K562 (cell line): ENCODE results near the gene PLAAT4. TPM values are rescaled to one million over a fixed set of nuclear protein-coding genes. Genes with fewer than 3 reads are reported as not detected.

ENCODE experiments used
- CBX3 ChIP-seq, 2 experiments: IDR thresholded peaks; 1 replicate in 1 of 2; 2 replicates in 1 of 2; pipeline ENCODE4 v1.6.1; 2012; ENCODE audit warnings: inconsistent platforms in 2 of 2, low read length in 2 of 2, borderline replicate concordance in 1 of 2, control low read depth in 1 of 2
- DEAF1 ChIP-seq: fragments of 450-650 bp; formaldehyde crosslinking; IDR thresholded peaks from 2 replicates; pipeline ENCODE4 v1.4.0; 2020; ENCODE audit warnings: mild to moderate bottlenecking, moderate library complexity
- ETV5 ChIP-seq: sonication (generic); formaldehyde crosslinking; IDR thresholded peaks from 2 replicates; pipeline ENCODE4 v1.4.0; 2020; ENCODE audit warnings: low read depth, mild to moderate bottlenecking, missing genetic modification reagents
- FOXK2 ChIP-seq, 2 experiments: fragments of 450-650 bp; IDR thresholded peaks in 1 of 2; conservative IDR thresholded peaks in 1 of 2; 2 replicates each; pipeline ENCODE4 v1.6.1; 2016; ENCODE audit warnings: low read depth in 2 of 2, mild to moderate bottlenecking in 1 of 2
- FOXM1 ChIP-seq, 2 experiments: fragments of 450-650 bp in 1 of 2; sonication (generic) in 1 of 2; formaldehyde crosslinking in 1 of 2; IDR thresholded peaks; 2 replicates each; pipeline versions ENCODE4 v1.6.1 to v1.9.0; 2017 to 2022; ENCODE audit warnings: low read depth in 2 of 2, mild to moderate bottlenecking in 2 of 2, missing genetic modification reagents in 1 of 2, moderate library complexity in 1 of 2
- GABPB2 ChIP-seq: fragments of 250-450 bp; sonication (Bioruptor Pico); conservative IDR thresholded peaks from 2 replicates; pipeline ENCODE4 v1.5.1; 2021; ENCODE audit warnings: mild to moderate bottlenecking
- HMBOX1 ChIP-seq: sonication (generic); IDR thresholded peaks from 2 replicates; pipeline ENCODE4 v1.6.1; 2016
- MAZ ChIP-seq, 2 experiments: fragments of 450-650 bp in 1 of 2; sonication (generic) in 1 of 2; formaldehyde crosslinking; IDR thresholded peaks in 1 of 2; conservative IDR thresholded peaks in 1 of 2; 2 replicates each; pipeline versions ENCODE4 v1.4.0 to v1.5.0; 2020; ENCODE audit warnings: mild to moderate bottlenecking in 1 of 2, missing genetic modification reagents in 1 of 2
- MCM3 ChIP-seq: fragments of 450-650 bp; IDR thresholded peaks from 2 replicates; pipeline ENCODE4 v1.6.1; 2016
- MIER1 ChIP-seq: fragments of 450-650 bp; IDR thresholded peaks from 2 replicates; pipeline ENCODE4 v1.6.1; 2016; ENCODE audit warnings: antibody characterized with exemption, mild to moderate bottlenecking, low read depth
- NR1H2 ChIP-seq: sonication (generic); formaldehyde crosslinking; IDR thresholded peaks from 2 replicates; pipeline ENCODE4 v1.4.0; 2020; ENCODE audit warnings: mild to moderate bottlenecking, missing genetic modification reagents
- PTRF ChIP-seq: fragments of 450-650 bp; IDR thresholded peaks from 2 replicates; pipeline ENCODE4 v1.6.1; 2016; ENCODE audit warnings: mild to moderate bottlenecking, missing genetic modification characterization, missing compliant biosample characterization
- RBM34 ChIP-seq: fragments of 200-400 bp; formaldehyde crosslinking; IDR thresholded peaks from 2 replicates; pipeline ENCODE4 v1.6.1; 2018; ENCODE audit warnings: low read length, borderline replicate concordance; ENCODE audit not compliant: insufficient read depth
- SLC30A9 ChIP-seq: fragments of 250-450 bp; sonication (Bioruptor Pico); IDR thresholded peaks from 2 replicates; pipeline ENCODE4 v1.8.0; 2022; ENCODE audit warnings: mild to moderate bottlenecking, moderate library complexity
- TRIM25 ChIP-seq: fragments of 450-650 bp; IDR thresholded peaks from 2 replicates; pipeline ENCODE4 v1.7.0; 2016; ENCODE audit warnings: borderline replicate concordance
- ZNF408 ChIP-seq: fragments of 250-450 bp; sonication (Bioruptor Pico); IDR thresholded peaks from 2 replicates; pipeline ENCODE4 v1.4.0; 2020; ENCODE audit warnings: low read depth, mild to moderate bottlenecking, moderate library complexity
- ZNF431 ChIP-seq: sonication (generic); formaldehyde crosslinking; IDR thresholded peaks from 2 replicates; pipeline ENCODE4 v1.8.0; 2022; ENCODE audit warnings: mild to moderate bottlenecking, missing genetic modification reagents
- ZNF655 ChIP-seq: fragments of 250-450 bp; sonication (Bioruptor Pico); IDR thresholded peaks from 2 replicates; pipeline ENCODE4 v1.5.0; 2021
- ZNF699 ChIP-seq: fragments of 250-450 bp; sonication (Bioruptor Pico); IDR thresholded peaks from 2 replicates; pipeline ENCODE4 v1.8.0; 2021; ENCODE audit warnings: mild to moderate bottlenecking, moderate library complexity; ENCODE audit not compliant: insufficient replicate concordance
- ZNF76 ChIP-seq: fragments of 250-450 bp; sonication (Bioruptor Pico); IDR thresholded peaks from 2 replicates; pipeline ENCODE4 v1.4.0; 2020; ENCODE audit warnings: mild to moderate bottlenecking, moderate library complexity, borderline replicate concordance
- polyA plus RNA-seq, 8 experiments: library from polyadenylated mRNA; depleted of rRNA in 4 of 8; stranded (reverse) in 5 of 8; unstranded in 3 of 8; fragments of >200 nt; fragmentation: Nextera tagmentation in 2 of 8; fragmentation: Illumina TruSeq in 1 of 8; extraction: Ambion mirVana in 2 of 8; extraction: Trizol in 1 of 8; gene quantifications; 2 replicates each; pipeline versions ENCODE4 v1.2.1 to v1.2.3, GENCODE V29; 2011 to 2014; ENCODE audit warnings: inconsistent platforms in 1 of 8, missing spikeins in 1 of 8
- total RNA-seq, 7 experiments: library from RNA; depleted of rRNA in 6 of 7; stranded (reverse); fragments of >200 nt in 6 of 7; fragmentation: Illumina TruSeq in 2 of 7; extraction: Trizol in 2 of 7; gene quantifications; 2 replicates each; pipeline versions ENCODE4 v1.2.1 to v1.2.3, GENCODE V29; 2011 to 2021; ENCODE audit warnings: low replicate concordance in 1 of 7

PLAAT4 gene
- total and polyA plus RNA-seq, 9 of the 15 experiments (the other 6 are each of a cell fraction or from before 2014, with no cell fraction given) = 0.54 to 3.0 (median 1.3) TPM; not detected in 1

- TF ChIP-seq CBX3 (IDR thresholded peaks at IDR 0.05; ENCODE audit: borderline replicate concordance in 1 of 2, low read length in 2 of 2) = peak; percentile 51 to 78
- TF ChIP-seq NR1H2 (CRISPR knock-in tag) = no peak
- TF ChIP-seq FOXK2 (conservative IDR thresholded peaks at IDR 0.05 in 1 of 2, IDR thresholded peaks at IDR 0.05 in 1 of 2; ENCODE audit: low read depth in 2 of 2) = peak; percentile 97
- TF ChIP-seq ZNF699 (CRISPR knock-in tag) = no peak
- TF ChIP-seq FOXM1 (IDR thresholded peaks at IDR 0.05; ENCODE audit: low read depth) = peak; percentile 69
- no peak for TF ChIP-seq FOXM1 (CRISPR knock-in tag; IDR thresholded peaks at IDR 0.05; ENCODE audit: low read depth)
- TF ChIP-seq DEAF1 = no peak
- no peak for TF ChIP-seq MIER1
- no peak for TF ChIP-seq HMBOX1
- TF ChIP-seq ETV5 = no peak
- TF ChIP-seq MCM3 = no peak
- no peak for TF ChIP-seq RBM34
- TF ChIP-seq ZNF408 (CRISPR knock-in tag) = no peak
- no peak for TF ChIP-seq ZNF431 (CRISPR knock-in tag)
- no peak for TF ChIP-seq GABPB2 (CRISPR knock-in tag)
- TF ChIP-seq TRIM25 = no peak
- TF ChIP-seq PTRF (tag) = 0 out of 2 replicates have a peak, but pooled peaks have one; percentile 41
- TF ChIP-seq MAZ (CRISPR knock-in tag; conservative IDR thresholded peaks at IDR 0.05 in 1 of 2, IDR thresholded peaks at IDR 0.05 in 1 of 2) = peak in 1 of 2 experiments; percentile 58; a peak in 2 of 4 replicates
- no peak for TF ChIP-seq ZNF76
- TF ChIP-seq ZNF655 = no peak
- TF ChIP-seq SLC30A9 (CRISPR knock-in tag) = no peak
Observed at GRCh38 chr11:63573881-63574855, 37.6 kb downstream of the PLAAT4 start (continued).
